Measurements from ENCODE around the gene NRXN3. TPM values are rescaled to one million over a fixed set of nuclear protein-coding genes. Genes with fewer than 3 reads are reported as not detected.

The NRXN3 gene
- total RNA-seq, 2 donors from 2014 or later, result 1.2 to 7.8 TPM

DNA sequence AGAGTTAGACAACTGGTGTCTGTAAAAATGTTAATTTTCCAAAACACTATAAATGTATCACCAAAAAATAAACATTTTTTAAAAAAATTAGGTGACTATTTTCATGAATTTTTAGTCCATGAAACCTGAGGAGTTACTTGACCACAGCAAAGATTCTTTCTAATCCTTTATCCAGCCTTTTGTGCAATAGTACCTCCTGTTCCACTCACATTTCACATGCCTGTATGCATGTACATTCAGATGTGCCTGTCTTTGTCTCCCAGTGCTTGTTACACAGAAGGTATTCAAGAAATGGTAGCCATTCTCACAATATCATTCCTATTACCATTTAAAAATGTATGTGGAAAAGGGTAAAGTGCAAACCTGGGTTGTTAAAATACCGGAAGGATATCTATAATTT is 1184.2 kb downstream of the NRXN3 start:
- Histone ChIP-seq H3K27ac (no peak overlapping the region), H3K4me3 (no peak overlapping the region), H3K9me3 (no peaks in the 10 kb centered on the region), H3K9ac (ENCODE audit: low read depth in 2 of 2, low read length in 2 of 2) (no peak overlapping the region), H3K36me3 (no peaks in the 10 kb centered on the region), H3K27me3 (no peaks in the 10 kb centered on the region), H3K4me1 (no peaks in the 10 kb centered on the region)
- TF ChIP-seq, protein P1, sequence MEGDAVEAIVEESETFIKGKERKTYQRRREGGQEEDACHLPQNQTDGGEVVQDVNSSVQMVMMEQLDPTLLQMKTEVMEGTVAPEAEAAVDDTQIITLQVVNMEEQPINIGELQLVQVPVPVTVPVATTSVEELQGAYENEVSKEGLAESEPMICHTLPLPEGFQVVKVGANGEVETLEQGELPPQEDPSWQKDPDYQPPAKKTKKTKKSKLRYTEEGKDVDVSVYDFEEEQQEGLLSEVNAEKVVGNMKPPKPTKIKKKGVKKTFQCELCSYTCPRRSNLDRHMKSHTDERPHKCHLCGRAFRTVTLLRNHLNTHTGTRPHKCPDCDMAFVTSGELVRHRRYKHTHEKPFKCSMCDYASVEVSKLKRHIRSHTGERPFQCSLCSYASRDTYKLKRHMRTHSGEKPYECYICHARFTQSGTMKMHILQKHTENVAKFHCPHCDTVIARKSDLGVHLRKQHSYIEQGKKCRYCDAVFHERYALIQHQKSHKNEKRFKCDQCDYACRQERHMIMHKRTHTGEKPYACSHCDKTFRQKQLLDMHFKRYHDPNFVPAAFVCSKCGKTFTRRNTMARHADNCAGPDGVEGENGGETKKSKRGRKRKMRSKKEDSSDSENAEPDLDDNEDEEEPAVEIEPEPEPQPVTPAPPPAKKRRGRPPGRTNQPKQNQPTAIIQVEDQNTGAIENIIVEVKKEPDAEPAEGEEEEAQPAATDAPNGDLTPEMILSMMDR (IDR thresholded peaks at IDR 0.05), result no peak
- intact Hi-C loops (cut with DNase I), result no loop called here
- DNase-seq, result no peak

DNA sequence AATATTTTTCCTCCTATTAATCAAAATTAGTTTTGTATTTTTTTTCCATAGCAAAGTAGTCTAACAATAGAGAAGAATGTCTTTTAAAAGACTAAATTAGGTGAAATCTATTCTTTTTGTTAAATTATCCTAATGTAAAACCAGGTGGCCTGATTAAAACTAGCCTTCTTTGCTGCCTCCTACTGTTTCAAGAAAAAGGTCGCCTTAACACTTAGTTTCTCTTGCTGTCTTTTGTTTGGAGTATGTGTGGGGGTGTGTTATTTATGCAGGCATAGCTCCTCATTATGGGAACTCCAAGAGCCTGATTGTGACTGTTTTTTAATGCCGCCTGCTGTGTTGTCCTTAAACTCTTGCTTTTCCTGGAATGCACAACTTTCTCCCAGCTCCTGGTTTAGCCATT is 1185.9 kb downstream of the NRXN3 start:
- H3K4me3 ChIP-seq, result no peak overlapping the region
- intact Hi-C loops (cut with DNase I), result no loop called here

DNA sequence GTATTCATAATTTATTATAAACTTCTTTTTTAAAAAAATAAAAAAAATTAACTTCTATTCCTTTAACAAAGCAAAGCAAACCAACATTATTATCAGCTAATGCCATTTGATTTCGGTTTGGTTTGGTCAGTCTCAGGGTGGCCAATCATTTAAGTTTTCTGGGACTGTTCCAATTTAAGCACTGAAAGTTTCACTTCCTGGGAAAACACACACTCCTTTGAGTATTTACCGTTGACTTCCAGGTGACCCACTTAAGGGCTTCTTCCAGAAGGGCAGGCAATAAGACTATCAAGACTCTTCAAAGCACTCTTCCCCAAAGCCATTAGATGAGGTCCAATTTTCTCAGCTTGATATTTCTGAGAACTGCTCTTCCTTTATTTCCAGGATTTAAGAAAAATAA is 1187.1 kb downstream of the NRXN3 start:
- H3K4me3 ChIP-seq, result no peak overlapping the region
- H3K9me3 ChIP-seq, result no peaks in the 10 kb centered on the region
- no peaks in the 10 kb centered on the region for H3K27me3 ChIP-seq
- H3K9ac ChIP-seq (ENCODE audit: low read depth in 2 of 2, low read length in 2 of 2), result no peak overlapping the region
- no peak overlapping the region for H3K27ac ChIP-seq
- intact Hi-C loops (cut with DNase I), result no loop called here
- DNase-seq, result no peak
- no peaks in the 10 kb centered on the region for H3K36me3 ChIP-seq
- H3K4me1 ChIP-seq, result no peaks in the 10 kb centered on the region
- TF ChIP-seq, protein P1 (IDR thresholded peaks at IDR 0.05), result no peak

More for the DNA sequence above, 1185.9 kb downstream of the NRXN3 start:
- H3K27me3 ChIP-seq, result no peaks in the 10 kb centered on the region
- H3K9ac ChIP-seq (ENCODE audit: low read depth in 2 of 2, low read length in 2 of 2), result no peak overlapping the region
- no peaks in the 10 kb centered on the region for H3K4me1 ChIP-seq
- no peaks in the 10 kb centered on the region for H3K9me3 ChIP-seq
- DNase-seq, result no peak
- H3K27ac ChIP-seq, result no peak overlapping the region
- no peaks in the 10 kb centered on the region for H3K36me3 ChIP-seq
- TF ChIP-seq, protein P1 (IDR thresholded peaks at IDR 0.05), result no peak

DNA sequence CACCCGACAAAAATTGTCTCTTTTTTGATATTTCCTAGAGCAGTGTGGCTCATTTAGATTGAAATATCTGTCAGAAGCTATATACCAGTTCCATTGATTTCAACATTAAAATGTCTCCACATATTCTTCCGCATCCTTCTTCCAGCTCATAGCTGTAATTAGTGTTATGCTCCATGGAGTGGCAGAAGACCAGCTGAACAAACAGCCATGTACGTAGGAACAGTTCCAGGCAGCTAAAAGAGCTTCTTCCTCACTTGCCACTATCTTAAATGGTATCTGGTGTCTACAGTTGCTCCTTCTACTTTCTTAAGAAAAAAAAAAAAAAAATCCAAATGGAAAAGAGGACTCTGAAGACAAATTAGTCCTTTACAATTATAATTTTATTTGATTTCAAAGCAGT is 1193.1 kb downstream of the NRXN3 start:
- H3K9me3 ChIP-seq, result no peaks in the 10 kb centered on the region
- H3K4me1 ChIP-seq, result no peaks in the 10 kb centered on the region
- H3K36me3 ChIP-seq, result no peaks in the 10 kb centered on the region
- H3K27ac ChIP-seq, result no peak overlapping the region
- TF ChIP-seq, protein P1 (IDR thresholded peaks at IDR 0.05), result no peak
- DNase-seq, result no peak
- H3K9ac ChIP-seq (ENCODE audit: low read depth in 2 of 2, low read length in 2 of 2), result no peak overlapping the region
- no peaks in the 10 kb centered on the region for H3K27me3 ChIP-seq
- H3K4me3 ChIP-seq, result no peak overlapping the region
- intact Hi-C loops (cut with DNase I), result no loop called here

DNA sequence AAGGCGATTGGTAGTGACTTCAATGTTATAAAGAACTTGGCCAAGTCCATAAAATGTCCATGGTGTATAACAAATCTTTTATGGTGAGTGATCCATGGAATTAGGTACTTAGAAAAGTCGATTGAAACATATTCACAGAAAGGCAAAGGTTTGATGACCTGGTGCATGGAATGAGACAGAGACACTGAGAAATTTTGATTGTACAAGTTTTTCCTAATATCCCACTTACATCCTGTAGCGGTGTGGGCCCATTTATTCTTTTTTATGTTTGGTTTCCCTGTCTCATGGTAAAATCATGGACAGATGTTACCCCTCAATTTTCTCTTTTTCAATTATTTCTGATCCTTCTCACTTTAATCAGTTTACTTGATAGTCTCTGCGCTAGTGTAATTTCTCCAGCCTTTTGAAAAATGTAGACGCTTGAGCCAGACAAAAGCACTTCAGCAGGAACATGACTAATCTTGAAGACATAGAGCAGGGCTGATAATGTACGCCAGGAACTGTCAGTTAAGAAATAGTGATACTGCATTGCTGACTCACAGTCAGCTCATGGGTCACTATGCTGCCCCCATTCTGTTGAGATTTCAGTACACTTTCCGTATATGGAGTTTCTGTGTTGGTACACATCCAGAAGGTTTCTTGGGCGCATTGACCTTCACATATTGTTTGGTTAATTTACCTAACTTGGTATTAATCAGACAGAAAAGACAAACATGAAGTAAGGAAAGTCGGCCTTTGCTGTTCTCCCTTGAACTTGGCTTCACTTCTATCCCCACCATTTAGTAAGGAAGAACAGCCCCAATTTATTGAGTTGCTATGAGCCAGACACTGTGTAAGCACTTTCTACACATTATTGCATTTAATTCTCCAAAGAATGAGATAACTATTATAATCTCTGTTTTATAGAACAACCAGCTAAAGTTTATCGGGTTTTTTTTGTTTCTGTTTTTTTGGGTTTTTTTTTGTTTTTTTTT is 1199.5 kb downstream of the NRXN3 start:
- Histone ChIP-seq H3K9me3 (no peaks in the 10 kb centered on the region), H3K4me1 (no peaks in the 10 kb centered on the region), H3K36me3 (no peaks in the 10 kb centered on the region), H3K27ac (no peak overlapping the region), H3K9ac (ENCODE audit: low read depth in 2 of 2, low read length in 2 of 2) (no peak overlapping the region), H3K27me3 (no peaks in the 10 kb centered on the region), H3K4me3 (no peak overlapping the region)
- intact Hi-C loops (cut with DNase I), result no loop called here
- no peak for DNase-seq
- TF ChIP-seq, protein P1 (IDR thresholded peaks at IDR 0.05), result no peak

All from colonic mucosa (tissue), 4 donors.